DMS79 treated with DMSO at 0.1 percent for 48 hours (cell line): ENCODE measurements around the gene GFOD2.
A peak's percentile ranks its signal among the peaks of the same experiment; 100 is the strongest.

Experiments used
- DNase-seq: peaks from one replicate; lab custom pipeline; 2025; lab: John Stamatoyannopoulos, UW

Gene GFOD2

GRCh38 chr16:67641779-67642708 lies 77.1 kb downstream of the GFOD2 start:
- peak; percentile 64 for DNase-seq

GRCh38 chr16:67637625-67638024 lies 81.5 kb downstream of the GFOD2 start:
- DNase-seq, result no peak

GRCh38 chr16:67636713-67637112 lies 82.4 kb downstream of the GFOD2 start:
- no peak for DNase-seq

DNA sequence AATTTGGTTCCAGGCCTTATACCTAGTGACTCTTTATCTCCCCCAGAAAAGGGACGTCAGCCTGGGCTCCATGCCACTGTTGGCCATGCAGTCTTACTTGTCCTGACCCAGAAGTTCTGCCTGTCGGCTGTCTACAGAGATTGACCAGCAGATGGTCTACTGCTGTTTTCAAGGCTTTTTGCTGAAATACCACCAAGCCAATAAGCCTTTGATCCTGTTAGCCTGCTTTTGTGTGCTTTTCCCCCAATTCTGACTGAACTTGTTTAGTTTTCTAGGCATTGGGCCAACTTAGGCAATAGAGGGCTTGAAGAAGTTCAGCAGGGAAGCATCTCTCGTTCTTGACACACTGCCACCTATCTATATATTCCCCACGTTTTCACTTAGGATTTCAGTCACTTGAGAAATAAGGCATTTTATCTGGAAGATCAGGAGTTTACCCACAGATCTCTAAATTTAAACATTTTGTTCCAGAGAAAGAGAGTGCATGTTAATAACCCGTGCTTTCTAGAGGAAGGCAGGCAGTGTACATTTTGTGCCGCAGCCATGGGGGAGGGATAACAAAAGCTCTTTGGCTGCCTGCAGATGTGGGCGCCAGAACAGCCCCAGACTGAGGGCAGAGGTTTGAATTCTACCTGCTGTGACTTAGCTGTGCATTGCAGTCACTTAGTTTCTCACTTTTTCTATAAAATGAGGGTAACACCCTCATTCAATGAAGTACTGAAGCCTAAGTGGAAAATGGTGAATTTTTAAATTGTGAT lies 86.5 kb downstream of the GFOD2 start:
- no peak for DNase-seq

DNA sequence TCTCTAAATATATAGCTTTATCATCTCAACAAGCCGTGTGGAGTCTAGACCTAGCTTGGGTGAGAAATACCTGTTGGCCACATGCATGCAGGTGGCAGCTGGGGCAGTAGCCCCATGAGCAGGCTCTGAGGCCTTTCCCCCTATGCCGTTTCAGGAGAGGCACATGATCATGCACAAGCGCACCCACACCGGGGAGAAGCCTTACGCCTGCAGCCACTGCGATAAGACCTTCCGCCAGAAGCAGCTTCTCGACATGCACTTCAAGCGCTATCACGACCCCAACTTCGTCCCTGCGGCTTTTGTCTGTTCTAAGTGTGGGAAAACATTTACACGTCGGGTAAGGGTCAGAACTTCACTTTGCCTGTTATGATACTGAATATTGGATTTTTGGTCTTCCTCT lies 90.9 kb downstream of the GFOD2 start:
- DNase-seq, result no peak
